Activated CD4-positive, alpha-beta T cell treated with anti-CD3 and anti-CD28 coated beads for 24 hours (primary cell): ENCODE results near the gene MYO1G.
A peak's percentile ranks its signal among the peaks of the same experiment; 100 is the strongest.
"Not testable (repeated sequence)": the region's sequence is repeated elsewhere in the genome, so short reads cannot be mapped to it uniquely, and the experiment has no call there.

Source experiments
- DNase-seq, 2 donors: peaks; one replicate each; pipeline ENCODE4 v3.0.0-alpha.2; 2020; ENCODE audit warnings: low read depth in 2 of 2

Gene MYO1G

GRCh38 chr7:44944821-44945220, 34.0 kb downstream of the MYO1G start:
- DNase-seq: no peak

- DNase-seq: no peak
Measured at GRCh38 chr7:44943631-44944030, 35.2 kb downstream of the MYO1G start.

GRCh38 chr7:44937426-44937825, 41.4 kb downstream of the MYO1G start:
- DNase-seq: no peak

- DNase-seq: no peak
Measured at GRCh38 chr7:44936322-44936721, 42.5 kb downstream of the MYO1G start.

DNA sequence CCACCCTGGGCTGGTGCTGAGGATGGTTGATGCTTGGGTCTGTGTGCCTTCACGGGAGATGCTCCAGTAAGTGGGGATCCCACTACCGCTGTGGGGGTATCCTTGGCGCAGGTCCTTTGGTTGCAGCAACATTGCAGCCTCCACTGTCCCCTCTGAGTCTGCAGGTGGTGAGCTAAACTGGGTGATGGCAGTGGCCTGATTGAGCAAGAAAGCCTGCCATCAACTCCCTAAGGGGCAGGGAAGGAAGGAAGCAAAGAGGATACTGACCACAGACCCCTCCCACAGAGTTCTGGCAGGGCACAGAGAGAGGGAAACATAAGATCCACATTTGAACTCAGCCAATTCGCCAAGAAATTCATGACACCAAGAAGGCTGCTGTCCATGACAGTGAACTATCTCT, 43.2 kb downstream of the MYO1G start:
- no peak for DNase-seq

- no peak for DNase-seq
Measured at GRCh38 chr7:44935016-44935415, 43.8 kb downstream of the MYO1G start.

DNA sequence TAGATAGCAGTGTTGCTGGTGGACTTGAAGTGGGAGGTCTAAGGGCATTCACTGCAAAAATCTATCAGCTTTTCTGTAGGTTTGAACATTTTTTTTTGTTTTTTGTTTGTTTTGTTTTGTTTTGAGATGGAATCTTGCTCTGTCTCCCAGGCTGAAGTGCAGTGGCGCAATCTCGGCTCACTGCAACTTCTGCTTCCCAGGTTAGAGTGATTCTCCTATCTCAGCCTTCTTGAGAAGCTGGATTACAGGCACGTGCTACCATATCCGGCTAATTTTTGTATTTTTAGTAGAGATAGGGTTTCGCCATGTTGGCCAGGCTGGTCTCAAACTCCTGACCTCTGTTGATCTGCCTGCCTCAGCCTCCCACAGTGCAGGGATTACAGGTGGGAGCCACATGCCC, 44.3 kb downstream of the MYO1G start:
- DNase-seq: not testable (repeated sequence)

GRCh38 chr7:44930921-44931320, 47.9 kb downstream of the MYO1G start:
- no peak for DNase-seq

DNA sequence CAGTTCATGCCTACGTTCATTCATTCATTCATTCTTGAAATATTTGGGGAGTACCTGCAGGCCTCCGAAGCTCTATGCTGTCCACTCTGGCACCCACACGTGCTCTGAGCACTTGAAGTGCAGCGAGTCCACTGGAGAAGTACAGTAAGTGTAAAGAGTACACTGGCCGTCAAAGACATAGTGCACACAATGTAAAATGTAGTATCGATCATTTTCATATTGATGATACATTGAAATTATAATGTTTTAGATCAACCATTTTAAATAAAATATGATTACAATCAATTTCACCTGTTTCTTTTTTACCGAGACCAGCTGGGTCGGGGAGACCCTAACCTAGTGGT, 56.5 kb downstream of the MYO1G start:
- no peak for DNase-seq

- DNase-seq: peak; percentile 97 to 99
Measured at GRCh38 chr7:44921607-44922350, 57.0 kb downstream of the MYO1G start.

DNA sequence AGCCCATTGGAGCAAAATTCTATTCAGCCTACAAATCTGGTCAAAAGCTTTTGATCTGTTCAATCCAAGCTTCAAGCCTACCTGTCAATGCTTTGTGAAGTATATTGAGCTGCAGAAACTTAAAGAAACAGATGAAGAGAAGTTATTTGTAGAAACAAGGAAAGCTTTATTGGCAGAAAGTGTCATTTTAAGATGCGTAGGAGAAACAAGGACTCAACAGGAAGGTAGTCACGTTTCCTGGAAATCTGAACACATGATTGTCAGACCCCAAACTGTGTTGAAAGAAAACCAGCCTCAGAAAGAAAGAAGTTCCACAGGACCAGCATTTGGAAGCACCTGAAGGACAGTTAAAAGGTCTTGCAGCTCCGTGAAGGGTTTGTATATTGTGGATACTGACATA, 58.7 kb downstream of the MYO1G start:
- no peak for DNase-seq

DNA sequence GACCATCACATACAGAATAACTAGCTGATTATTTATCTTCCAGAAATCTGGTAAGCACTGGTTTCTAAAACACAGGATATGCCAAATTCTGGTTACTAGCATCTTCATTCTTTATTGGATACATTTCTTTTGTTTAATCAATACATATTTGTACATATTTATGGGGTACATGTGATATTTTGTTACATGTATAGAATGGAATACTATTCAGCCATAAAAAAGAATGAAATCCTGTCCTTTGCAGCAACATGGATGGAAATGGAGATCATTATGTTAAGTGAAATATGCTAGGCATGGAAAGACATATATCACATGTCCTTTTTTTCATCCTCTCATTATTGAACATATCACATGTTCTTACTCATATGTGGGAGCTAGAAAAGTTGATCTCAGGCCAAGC, 60.8 kb downstream of the MYO1G start:
- no peak for DNase-seq

GRCh38 chr7:44917465-44917864, 61.4 kb downstream of the MYO1G start:
- no peak for DNase-seq

DNA sequence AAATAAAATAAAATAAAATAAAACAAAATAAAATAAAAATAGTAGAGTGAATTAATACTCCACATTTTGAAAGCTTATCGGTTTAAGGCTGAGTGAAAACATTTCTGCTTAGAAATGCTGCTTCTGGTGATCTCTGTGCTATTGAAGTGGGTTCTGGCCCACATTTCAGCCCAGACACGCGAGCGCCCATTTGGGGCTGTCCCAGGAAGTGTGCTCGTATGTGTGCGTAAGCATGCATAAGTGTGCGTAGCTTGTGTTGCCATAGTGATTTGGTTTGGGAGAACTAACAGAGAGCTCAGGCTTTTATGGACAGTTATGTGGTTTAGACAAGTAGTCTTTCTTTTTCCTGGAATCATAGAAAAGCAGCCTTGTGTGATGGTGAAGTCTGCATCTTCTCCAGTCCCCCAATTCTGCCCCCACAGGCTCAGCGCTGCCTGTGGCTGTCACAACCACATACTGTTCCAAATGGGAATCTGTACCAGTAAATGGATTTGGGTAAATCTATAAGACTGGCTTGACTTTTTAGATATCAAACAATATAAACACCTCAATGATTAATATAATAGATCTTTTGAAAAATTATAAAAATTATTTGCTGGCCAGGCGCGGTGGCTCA, 63.7 kb downstream of the MYO1G start:
- DNase-seq: peak; percentile 44 to 54

DNA sequence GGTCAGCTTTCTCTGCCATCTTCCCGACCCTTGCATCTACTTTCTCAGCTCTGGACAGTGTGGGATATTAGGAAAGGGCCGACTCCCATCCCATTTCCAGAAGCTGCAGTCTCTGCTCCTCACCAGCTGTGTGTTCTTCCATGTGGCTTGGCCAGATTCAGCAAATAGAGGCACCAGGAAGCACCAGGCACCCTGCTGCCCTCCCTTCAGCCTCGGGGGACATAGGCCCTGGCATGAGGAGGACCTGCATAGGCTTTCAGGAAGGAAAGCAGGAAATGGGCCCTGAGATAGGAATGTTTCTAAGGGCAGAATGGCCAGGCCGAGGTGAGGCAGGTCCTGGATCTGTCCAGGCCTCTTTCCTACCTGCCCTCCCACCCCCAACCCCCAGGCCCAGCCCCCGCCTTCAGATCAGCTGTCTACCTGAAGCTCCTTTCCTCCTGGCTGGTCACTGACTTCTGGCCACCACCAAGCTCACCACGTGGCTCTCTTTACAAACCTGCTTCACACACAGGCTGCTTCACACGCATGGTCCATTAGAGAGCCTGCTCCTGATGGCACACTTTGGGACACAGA, 66.0 kb downstream of the MYO1G start:
- no peak for DNase-seq
